ENCODE measurements around the gene ZCCHC2.

ZCCHC2 gene
- 125 reads per million, percentile 86 among the genes with 10 or more reads in this experiment for total RNA-seq

DNA sequence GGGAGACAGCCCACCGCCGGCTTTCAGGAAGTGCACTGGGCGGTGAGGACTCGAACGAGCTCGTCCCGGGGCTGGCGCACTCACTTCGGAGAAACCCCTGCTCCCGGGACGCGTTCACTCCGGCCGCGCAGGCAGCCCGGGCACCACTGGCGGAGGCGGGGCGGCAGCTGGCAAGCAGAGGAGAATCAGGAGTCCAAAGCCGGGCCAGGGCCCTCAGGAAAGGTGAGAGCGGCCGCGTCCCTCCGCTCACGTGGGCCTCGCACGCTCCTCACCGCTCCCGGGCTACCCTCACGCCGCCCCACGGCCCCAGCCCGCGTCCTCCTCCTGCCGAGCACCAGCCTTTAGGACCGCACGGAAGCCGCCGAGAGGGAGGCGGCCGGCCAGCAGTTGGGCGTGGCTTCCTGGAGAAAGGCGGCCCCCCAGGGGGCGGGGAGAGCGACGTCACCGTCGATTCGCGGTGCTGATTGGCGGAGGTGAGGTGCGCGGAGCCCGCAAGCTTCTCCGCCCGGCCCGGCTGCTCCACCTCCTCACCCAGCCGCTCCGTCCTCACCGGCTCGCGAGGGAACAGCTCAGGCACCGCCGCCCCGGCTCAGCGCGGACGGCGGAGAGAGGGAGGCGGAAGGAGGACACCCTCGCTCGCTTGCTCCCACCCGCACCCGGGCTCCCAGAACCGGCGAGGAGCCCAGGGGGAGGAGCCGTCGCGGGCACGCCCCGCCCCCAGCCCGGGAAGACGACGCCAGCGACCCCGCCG lies at the start of gene ZCCHC2:
TSS of gene ZCCHC2 (plus strand) at position 522 of the 751 bp plus-strand sequence. CDS start 400 bp downstream, outside the sequence.
- DNase-seq: peak; percentile 97

DNA sequence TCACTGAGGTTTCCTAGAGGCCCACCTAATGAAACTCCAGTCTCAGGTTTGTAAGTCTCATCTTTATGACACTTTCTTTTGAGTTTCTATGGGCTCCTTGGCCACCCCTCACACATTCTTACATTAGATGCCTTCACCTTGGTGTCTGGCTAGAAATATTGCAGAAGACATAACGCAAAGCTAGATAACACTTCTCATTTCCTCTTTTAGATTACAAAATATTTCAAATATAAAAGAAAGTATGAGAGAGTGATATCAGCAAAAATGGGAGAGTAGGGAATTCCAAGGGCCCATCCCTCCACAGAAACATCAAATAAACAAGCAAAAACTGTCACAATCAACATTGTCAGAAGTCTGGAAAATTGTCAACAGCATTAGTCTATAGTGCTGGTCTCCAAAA lies 43.3 kb upstream of the ZCCHC2 start:
- DNase-seq: no peak

DNA sequence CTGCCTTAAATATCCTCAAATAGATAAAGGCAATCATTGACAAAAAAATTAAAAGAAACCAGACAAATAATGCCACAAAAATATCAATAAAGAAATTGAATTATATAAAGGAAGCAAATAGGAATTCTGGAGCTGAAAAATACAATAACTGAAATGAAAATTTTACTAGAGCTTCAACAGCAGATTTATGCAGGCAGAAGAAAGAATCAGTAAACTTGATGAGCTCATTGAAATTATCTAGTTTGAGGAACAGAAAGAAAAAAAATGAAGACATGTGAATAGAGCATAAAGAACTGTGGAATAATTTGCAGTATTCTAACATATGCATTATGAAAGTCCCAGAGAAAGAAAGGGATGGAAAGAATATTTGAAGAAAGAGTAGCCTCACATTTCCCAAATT lies 41.9 kb upstream of the ZCCHC2 start:
- DNase-seq: no peak

DNA sequence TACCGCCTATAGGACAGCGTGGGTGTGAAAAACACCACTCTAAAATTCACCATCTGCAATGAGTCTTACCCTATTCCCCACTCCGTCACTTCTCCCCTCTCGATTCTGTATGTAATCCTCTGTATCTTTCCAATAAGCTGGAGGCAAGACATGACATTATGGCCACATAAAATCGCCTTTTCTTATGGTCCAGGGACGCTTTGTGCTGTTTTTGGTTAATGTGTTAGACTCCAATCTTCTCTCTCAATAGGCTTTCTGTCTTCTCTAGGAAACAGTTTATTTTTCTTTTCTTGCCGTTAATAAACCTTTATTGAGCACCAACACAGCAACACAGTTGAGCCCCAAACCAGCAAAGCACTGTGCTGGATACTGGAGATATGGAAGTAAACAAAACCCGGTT lies 37.9 kb upstream of the ZCCHC2 start:
- no peak for DNase-seq

DNA sequence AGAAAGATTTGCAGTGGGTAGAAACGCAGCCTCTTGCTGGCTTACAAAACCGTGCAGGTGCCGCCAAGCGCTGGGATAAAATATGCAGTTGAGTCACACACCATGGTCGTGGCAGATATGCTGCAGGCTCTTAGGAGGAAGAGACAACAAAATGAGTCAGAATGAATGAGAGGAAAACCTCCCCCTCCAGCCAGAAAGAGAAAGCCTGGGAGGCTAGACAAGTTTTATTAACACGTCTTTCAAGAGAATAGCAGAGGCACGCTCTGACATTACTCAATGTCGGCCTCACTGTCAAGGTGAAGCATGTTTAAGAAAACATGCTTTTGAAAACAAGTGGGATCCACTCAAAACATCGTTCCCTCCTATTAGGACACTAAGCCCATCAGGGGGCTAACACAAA lies 37.1 kb upstream of the ZCCHC2 start:
- DNase-seq: no peak

DNA sequence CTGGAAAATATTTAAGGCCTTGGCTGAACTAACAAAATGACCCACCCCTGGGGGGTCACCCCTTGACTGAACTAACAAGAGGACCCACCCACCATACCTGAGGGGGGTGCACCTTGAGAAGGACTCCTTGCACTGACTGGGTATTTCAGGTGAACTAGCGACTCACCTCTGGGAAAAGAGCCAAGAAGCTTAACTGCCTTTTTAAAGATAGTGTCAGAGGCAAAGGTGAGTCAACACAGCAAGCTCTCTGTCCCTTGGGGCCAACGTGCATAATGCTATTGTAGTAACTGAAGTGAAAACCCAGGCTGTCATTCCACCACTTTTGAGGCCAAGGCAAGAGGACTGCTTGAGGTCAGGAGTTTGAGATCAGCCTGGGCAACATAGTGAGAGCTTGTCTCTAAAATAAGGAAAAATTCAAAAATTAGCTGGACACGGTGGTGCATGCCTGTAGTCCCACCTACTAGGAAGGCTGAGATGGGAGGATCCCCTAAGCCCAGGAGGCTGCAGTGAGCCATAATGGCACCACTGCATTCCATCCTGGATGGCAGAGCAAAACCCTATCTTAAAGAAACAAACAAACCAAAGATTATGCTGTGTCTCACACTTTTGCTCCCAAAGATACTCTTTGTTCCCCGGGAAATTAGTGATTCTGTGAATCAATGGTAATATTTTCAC lies 36.4 kb upstream of the ZCCHC2 start:
- DNase-seq: no peak

DNA sequence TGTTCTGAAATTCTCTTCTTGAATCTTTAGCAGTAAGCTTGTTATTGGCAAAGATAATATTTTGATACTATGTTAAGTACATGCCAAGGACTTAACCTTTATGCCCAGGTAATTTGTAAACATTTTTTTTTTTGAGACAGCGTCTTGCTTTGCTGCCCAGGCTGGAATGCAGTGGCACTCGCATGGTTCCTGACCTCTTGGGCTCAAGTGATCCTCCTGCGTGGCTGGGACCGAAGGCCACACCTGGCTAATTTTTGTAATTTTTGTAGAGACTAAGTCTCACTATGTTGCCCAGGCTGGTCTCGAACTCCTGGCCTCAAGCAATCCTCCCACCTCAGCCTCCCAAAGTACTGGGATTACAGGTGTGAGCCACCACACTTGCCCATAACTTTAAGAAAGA lies 35.7 kb upstream of the ZCCHC2 start:
- no peak for DNase-seq

DNA sequence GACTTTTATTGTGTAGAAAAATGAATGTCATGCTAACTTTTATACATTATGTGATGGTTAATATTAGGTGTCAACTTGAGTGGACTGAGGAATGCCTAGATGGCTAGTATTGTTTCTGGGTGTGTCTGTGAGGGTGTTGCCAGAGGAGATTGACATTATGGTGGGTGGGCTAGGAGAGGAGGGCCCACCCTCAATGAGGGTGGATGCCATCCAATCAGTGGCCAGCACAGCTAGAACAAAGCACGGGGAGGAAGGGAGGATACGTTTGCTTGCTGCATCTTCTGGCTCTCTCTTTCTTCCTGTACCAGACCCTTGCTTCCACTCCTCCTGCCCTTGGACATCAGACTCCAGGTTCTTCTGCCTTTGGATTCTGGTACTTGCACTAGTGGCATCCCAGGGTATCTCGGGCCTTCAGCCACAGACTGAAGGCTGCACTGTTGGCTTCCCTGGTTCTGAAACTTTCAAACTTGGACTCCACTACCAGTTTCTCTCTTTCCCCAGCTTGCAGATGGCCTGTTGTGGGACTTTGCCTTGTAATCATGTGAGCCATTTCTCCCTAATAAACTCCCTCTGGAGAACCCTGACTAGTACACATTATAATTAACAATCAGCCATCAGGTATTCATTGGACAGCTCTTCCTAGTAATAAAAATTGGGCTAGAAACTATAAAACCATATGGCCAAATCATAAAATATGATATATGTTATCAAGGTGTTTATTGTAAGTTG lies 31.7 kb upstream of the ZCCHC2 start:
- no peak for DNase-seq

DNA sequence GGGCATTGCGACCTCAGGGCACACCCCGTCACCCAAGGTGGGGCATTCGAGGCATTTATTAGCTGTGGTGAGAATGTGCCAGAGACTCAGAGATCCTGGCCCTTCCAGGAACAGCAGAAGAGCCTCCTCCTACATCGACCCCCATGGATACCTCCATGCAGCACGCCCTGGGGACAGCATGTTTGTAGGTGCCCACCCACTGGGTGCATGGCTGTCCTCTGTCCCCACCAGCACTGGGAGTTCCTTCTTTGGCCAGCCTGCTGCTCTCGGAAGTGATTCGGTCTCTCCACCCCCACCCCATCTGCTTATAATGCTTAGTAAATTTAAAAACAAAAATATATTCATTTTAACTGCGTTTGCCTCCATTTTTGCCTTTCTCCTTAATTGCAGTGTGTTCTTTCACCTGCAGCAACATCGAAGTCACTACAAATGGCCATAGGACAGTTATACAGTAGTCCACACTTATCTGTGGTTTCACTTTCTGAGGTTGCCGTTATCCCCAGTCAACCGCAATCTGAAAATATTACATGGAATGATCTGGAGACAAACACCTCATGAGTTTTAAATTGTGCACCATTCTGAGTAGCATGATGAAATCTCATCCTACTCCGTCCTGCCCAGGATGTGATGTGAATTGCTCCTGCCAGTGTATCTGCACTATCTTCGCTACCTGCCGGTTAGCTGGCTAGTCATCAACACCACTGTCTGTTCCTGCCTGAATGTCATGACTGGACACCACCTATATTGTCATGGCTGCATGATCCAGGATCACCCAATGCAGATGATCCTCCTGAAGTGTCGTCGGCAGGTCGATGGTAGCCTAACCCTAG lies 29.6 kb upstream of the ZCCHC2 start:
- DNase-seq: no peak

DNA sequence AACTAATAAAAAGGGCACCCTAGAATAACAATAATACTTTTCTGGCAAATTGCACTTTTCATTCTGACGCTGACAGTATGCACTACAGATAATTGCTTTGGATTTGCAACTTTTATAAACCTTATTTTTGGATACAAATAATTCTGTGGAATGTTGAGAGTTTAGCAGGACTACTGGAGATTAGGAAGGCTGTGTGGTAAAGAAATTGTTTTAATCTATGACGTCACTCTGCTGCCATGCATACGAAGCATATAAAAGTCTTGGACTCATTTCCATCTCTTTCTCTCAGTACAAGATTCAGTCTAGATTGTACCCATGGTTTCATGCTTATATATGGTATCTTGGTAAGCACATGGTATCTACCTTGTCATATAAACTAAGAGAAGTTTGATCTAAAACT lies 28.1 kb upstream of the ZCCHC2 start:
- DNase-seq: no peak

DNA sequence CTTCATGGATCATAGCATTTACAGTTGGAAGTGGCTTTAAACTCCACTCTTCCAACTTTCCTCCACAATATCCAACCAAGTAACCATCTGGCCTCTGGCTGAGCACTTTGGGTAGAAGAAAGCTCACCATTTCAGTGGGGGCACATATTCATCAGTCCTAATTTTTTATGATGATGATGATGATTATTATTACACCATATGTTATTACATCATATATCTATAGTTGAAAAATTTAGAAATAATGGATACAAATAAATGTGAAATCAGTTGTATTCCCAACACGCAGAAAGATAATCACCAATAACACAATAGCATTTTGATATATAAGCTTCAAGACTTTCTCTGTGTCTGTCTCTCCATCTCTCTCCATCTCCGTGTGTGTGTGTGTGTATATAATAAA lies 26.6 kb upstream of the ZCCHC2 start:
- no peak for DNase-seq

DNA sequence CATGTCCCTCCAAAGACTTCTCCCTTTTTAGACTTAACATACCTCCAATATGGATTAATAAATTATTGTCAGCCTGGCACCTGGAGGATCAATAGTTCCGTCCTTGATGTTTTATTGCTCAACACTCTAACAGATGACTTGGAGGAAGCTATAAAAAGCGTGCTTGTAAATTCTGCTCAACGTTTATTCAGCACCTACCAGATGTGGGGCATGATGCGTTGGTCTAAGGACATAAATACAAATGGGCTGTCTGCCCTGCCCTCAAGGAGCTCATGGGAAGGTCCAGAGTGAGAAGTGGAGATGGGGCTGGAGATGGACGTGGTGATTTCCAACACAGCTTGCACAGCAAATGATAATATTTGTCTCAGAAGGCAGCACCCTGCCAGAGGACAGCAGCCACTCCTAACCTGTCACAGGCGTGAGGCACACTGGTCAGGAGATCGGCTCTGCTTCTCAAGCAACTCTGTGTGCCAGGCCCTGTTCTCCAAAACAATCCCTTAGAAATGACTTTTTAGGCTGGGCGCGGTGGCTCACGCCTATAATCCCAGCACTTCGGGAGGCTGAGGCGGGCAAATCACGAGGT lies 25.5 kb upstream of the ZCCHC2 start:
- no peak for DNase-seq

DNA sequence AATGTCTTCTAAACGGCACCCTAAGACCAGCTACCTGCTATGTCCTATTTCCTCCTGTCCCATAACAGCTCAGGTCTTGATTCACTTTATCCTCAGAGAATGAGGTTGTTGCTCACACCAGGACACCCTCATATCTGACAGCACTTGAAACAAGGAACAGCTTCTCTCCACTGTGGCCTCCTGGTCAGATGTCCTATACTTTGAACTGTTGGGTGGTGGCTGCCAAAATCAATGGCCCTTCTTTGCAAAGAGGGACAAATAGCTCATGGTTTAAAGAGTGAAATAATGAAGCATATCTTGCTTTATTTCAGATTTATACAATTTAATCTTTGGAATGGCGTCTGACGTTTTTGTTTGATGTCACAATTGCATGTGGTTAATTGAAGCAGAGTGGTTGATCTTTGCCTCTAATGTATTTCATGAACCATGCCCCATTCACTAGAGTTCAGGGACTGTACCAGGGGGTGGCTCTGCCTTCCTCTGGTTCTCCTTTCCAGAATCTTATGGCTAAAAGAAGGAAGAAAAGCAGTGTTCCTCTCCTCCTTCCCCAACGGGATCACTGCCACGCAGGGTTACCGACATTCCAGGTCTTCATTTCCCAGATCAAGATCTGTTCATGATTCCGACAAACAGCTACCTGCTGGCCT lies 24.1 kb upstream of the ZCCHC2 start:
- no peak for DNase-seq

DNA sequence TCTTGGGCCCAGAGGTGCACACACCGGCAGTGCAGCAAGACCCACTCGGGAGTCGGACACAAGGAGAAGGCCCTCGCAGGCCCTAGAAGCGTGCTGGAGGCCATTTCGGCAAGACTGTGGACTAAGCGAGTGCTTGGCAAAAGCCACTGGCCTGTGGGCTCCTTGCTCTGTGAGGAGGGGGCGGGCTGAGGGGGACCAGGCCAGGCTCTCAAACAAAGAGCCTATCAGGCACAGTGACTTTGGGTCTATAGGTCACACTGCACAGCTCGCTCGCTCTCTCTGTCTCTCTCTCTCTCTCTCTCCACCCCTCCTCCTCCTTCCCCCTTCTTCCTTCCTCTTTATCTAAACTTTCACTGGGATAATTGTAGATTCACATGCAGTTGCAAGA lies 23.6 kb upstream of the ZCCHC2 start:
- no peak for DNase-seq

DNA sequence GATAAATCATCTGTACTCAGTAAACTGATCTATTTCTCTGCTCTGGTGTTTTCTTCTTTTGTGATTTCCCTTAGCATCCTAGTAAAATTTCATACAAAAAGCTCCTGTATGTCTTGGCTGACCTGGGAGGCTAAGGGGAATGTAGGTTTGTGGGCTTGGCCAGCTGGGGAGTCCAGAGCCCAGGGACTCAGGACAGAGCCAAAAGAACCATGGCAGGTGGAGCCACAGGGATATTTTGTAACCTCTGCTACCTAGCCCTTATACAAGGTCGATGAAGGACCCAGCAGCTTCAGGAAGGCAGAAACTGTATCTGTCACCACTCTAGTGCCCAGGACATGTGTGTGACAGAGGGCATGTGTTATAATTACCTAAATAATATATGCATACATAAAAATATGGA lies 22.7 kb upstream of the ZCCHC2 start:
- DNase-seq: no peak

DNA sequence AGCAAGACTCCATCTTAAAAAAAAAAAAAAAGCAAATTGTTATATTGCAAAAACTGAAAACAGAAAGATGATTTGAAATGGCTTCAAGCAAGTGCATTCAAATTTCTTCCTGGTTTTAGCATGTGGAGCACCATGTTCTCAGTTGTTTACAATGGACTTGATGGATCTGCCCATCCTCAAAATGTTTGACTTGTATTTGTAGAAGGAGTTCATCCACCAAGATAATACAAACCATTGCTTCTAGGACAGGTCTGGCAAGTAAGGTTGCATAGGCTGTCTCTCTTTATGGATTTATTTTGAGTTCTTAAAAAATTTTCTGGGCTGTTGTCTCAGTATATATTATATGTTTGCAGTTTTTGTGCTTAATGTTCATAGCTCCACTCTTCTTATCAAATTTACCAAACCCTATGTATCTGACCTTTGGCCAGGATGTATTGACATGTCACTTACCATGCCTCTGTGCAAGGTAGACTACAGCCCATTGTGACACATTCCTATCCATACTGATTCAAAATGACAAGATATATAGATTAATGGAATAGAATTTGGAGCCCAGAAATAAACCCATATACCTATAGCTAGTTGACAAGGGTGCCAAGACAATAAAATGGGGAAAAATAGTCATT lies 21.7 kb upstream of the ZCCHC2 start:
- no peak for DNase-seq

DNA sequence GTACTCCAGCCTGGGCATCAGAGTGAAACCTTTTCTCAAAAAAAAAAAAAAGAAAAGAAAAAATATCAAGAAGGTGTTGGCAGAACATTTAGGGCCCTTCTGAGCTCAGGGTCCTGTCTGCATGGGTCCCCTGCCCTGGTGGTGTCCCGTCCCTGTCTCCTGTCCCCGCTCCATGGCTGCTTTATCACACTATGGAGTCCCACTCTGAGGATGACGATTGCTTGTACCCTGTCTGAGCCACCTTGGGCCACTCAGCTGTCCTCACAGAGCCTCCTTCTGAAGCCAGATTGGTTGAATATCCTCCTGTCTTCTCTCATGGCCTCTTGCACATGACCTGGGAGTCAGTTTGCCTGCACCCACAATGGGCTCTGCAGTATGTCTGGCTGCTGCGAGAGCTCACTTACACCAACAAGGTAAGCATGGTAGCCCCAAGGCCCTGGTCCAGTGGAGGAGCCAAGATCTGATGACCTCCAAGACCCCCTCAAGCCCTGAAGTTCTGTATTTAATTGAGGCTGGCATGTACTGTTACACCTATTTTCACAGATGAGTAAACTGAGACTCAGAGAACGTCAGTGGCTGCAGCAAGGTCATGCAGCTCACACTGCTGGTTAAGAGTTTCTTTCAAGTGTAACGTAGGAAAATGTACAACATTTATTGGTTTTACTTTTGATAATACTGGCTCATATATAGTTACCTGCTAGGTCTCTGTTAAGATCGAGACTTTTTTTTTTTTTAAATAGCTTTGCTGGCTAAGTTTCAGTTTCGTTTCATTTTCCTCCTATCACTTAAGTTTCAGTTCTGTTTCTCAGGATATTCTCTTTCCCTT lies 16.9 kb upstream of the ZCCHC2 start:
- no peak for DNase-seq

DNA sequence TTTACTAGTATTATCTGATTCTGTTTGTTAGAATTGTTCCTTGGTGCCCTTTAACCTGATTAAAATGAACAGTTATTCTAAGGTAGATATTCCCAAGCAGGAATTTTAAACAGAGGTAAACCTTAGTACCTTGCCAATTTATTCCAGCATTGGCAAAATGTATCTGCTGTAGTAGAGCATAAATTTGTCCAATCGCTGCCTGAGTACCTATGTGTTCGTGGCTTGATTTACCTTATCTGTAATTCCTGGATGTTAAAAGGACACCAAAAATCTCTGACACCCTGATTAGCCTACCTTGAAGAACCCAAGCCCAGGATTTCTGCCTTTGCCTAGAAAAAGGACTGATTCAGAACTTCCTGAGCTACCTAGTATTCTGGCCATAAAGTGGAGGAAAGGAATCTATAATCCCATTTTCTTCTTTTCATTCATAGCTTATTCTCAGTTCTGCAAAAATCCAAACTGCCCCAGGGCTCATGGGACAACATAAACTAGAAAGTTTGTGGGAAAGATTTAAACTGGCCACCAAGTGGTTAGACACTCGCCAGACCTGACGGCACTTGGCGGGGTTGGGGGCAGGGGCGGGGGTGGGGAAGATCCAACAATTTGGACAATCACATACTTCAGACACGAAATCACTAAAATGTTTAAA lies 16.2 kb upstream of the ZCCHC2 start:
- no peak for DNase-seq

DNA sequence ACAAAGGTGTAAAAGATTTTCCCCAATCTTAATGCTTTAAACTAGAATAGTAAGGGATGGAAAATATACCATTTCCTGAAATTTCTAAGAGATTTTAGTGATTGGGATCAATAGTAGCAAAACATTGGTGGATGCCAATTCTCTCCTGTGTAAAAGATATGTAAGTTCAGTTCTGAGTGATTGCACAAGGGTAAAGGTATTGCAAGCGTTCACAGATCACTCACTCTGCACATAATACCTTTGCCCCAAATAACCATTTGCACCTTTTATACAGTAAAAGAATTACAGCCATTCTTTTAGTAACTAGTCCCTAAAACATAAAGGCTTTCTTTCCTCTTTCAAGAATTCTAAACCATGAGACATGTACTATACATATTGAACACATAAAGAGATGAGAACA lies 13.0 kb upstream of the ZCCHC2 start:
- DNase-seq: no peak

DNA sequence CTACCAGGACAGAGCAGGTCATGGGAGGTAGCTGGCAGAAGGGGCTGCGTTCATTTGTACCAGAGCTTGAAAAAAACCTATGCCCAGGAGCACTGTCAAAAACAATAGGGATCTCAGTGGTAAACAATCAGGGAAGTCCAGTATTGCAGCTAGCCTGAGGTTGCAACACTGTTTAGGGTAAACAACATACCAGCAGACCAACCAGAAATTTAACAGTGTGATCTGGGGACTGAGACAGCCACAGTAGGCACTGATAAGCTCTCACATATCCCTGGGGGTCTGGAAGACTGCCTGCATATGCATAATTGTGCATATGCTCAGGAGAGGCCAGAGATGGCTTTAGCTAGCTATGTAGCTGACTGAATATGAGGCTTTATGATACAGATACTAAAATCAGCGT lies 12.0 kb upstream of the ZCCHC2 start:
- no peak for DNase-seq

Measured in effector CD4-positive, alpha-beta T cell (primary cell).